Left renal pelvis (tissue), 4 donors: ENCODE results near the gene ENTR1. TPM values are rescaled to one million over a fixed set of nuclear protein-coding genes. Genes with fewer than 3 reads are reported as not detected.

Source experiments
- DNase-seq, 4 donors: peaks; one replicate each; pipeline ENCODE4 v3.0.0-alpha.2; 2013; ENCODE audit warnings: low read depth in 4 of 4, low spot score in 3 of 4
- polyA plus RNA-seq, 4 donors: library from polyadenylated mRNA; unstranded; fragments of 120-200 nt; gene quantifications; one replicate each; pipeline ENCODE4 v1.2.1, GENCODE V29; 2013; ENCODE audit not compliant: insufficient read length in 4 of 4

ENTR1 gene, protein sequence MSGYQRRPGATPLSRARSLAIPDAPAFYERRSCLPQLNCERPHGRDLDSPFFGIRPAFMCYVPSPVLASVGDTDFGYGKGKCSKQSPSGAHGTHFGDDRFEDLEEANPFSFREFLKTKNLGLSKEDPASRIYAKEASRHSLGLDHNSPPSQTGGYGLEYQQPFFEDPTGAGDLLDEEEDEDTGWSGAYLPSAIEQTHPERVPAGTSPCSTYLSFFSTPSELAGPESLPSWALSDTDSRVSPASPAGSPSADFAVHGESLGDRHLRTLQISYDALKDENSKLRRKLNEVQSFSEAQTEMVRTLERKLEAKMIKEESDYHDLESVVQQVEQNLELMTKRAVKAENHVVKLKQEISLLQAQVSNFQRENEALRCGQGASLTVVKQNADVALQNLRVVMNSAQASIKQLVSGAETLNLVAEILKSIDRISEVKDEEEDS
- polyA plus RNA-seq: 10 to 100 TPM; 42.1 to 61.4 (median 46.4) TPM

DNA sequence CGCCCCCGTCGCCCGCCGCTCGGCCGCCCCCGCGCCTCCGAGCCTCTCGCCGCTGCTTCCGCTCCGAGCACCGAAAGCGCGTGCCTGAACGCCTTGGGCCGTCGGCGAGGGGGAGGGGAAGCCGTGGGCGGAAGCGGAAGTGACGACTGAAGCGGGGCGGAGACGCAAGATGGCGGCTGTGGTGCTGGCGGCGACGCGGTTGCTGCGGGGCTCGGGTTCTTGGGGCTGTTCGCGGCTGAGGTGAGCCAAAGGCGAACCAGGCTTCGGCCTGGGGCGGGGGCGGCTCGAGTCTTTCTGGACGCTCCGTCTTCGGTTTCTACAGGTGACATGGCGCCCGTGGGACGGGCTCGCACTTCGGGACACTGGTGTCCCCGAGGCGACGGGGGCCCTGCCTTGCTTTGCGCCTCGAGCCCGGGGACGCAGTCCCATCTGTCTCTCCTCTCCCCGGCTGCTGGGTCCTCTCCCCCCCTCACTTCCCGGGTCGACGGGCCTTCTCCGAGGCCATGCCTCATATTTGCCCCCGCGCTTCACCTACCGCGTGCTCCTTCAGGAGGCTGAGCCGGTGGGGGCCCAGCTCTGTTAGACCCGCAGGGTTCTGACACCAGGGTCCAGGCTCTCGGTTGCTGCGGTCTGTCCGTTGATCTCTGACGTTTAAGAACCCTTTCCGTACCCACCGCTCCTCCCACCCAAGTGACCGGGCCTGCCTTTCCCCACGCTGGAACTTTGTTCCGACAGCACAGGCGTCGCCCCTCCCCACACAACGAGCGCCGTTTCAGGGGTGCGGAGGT lies at the start of gene ENTR1, which contains the start of gene PMPCA:
Gene ENTR1 (minus strand): TSS at position 115 of the 788 bp plus-strand sequence. CDS start 217 bp downstream, outside the sequence.
Gene PMPCA (plus strand): TSS at position 159 of the 788 bp plus-strand sequence. CDS start 11 bp downstream, at position 170.
- DNase-seq: peak; percentile 71 to 83 (median 76)

DNA sequence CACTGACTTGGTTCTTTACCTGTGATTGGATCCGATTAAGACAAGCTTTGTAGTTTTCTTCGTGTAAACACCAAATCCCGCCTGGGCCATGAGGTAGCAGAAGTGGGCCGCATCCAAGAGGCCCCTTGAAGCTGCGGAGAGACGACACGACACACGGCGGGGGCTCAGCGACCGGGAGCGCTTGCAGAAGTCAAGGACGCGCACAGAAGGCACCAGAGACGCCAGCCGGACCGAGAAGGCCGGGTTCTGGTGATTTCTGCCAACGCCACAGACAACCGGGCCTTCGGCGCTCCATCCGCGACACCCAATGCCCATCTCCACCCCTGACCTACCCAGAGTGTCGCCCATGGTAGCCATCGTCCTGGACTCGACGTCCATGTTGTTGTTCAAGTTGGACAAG lies 49.0 kb upstream of the ENTR1 start:
- no peak for DNase-seq

DNA sequence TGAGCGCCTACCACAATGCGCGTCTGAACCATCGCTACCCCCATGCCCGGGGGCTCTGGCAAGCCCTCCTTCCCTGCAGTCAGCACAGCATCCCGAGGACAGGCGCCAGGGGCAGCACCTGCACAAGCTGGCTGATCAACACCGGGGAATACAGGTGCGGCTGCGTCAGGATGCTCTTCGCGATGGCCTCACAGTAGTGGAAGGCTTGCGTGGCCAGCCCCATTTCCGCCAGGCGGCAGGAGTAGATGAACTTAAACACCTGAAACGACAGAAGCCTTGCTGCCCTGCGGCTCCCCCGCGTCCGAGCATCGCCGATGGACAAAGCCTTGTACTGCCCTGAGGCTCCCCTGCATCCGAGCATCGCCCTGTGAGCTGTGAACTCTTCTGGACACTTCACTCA lies 46.9 kb upstream of the ENTR1 start:
- DNase-seq: no peak

DNA sequence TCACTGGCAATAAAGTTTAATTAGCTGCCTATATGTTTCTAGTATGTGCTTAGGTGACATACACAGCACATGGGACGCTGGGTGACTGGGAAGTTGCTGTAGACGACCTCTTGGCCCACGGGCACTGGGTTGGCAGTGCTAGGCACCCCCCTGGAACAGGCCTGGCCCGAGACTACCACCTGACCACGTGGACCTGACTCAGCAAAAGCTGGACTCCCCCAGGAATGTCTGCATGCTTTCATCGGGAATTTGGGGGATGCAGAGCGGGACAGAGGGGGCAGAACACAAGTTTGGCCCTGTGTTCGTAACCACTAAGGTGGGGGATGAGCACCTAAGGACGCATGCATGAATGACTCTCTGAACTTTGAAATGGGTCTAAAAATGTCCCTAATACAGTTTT lies 45.8 kb upstream of the ENTR1 start:
- DNase-seq: no peak

DNA sequence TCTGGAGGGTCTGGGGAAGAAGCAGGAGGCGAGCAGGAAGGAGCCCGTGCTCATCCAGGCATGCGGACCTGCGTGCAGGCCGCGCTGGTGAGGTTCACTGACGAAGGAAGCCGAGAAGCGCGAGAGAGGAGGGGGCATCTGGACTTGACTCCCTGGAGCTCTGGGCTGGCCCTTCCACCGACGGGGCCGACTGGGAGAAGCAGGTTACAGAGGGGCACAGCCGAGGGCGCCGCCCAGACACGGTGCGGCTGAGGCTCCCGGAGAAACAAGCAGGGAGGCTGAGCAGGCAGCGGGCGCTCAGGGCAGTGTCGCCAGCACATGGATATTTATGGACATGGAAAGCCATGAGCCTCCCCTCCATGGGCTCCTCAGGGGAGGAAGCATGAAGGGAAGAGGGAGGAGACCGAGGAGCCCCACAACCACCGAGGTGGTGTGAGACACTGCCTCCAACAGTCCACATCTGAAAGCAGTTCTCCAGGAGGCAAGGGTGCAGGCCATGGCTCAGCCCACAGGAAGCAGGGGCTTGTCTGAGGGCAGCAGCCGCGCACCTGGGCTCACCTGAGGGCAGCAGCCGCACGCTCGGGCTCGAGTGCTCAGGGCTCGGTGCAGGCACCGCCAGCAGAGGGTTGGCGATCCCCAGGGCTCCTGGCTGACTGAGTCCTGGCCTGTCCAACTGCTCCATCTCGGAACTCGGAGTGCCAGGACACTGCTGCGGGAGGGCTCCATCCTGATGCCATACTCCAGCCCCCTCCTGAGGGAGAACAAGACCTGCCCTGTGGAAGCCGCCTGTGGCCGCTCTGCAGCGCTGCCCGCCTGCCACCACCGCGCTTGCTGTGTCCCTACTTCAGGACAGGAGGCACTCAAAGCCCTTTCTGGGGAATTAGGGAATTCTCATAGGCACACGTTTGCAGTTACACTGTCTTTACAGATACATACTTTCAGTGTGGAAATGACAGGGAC lies 44.9 kb upstream of the ENTR1 start:
- DNase-seq: no peak

DNA sequence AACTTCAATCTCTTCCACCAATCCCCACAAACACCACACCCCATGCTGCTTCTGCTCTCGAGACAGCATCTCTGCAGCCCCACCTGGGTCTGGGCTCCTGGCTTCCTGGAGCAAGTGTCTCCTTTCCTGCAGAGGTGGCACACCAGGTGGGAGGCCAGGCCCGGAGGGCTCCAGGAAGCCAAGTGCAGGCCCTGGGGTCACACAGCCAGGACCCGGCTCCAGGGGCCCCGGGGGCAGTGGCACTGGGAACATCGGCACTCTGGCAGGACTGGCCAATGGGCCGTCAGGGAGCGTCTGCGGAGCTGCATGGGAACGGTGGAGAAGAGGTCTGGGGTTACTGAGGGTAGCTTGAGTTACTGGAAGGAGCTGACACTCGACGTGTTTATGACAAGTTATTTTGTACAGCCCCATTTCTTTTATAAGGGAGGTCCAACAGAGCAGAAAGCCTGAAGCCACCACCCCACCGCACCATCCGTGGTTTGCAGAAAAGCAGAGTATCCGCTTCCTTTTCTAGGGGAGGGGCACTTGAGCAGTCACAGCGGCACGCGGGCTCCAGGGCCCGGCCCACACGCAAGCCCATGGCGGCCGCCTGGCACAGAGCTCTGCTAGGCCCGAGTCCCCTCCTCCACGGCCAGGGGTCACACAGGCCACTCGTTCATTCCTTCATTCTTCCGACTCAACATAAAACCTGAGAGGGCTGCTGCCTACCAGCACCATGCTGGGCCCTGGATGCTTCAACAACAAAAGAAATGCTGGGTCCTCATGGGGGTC lies 43.8 kb upstream of the ENTR1 start:
- DNase-seq: no peak

DNA sequence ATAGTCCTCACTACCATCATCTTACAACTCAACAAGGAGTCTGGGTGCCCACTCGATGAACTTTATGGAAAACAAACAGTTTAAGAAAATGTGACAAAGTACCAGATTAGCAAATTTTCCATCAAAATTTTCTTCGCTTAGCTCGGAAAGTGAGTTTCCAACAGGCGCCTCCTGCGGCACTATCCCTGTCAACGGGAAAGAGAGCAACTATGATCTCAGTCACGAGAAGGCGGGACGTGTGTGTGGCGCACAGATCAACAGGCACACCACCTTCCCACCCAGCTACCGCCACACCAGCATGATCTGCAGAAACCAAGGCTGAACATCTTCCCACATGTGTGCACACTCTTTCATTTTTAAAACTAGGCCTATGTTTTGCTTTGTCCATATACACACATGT lies 42.9 kb upstream of the ENTR1 start:
- no peak for DNase-seq

DNA sequence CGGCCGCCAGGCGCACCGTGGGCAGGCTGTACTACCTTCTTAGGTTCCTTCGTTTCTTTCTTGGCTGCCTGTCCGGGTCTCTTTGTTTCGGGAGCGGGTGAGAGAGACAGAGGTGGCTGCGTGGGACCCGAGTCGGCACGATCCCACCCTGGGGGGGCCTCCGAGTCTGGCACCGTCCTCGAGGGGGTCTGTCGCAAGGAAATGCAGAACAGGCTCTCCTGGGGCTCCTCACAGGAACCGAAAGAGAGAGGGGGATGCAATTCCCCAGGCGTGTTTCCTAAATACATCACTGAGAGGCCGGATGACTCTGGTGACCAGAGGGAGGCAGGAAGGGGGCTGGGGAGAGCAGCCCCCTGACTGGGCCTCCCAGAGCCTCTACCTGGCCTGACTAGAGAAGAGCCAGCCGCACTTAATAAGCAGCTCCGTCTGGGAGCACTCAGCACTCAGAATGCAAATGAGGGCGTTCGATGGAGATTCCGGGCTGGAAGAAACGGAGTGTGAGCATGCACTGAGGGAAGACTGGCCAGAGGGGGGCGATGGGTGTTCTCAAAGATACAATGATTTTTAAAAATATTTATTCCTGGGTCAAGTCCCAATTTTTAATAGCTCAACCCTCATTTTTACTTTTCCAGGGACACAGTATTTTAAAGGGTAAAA lies 40.9 kb upstream of the ENTR1 start:
- no peak for DNase-seq

DNA sequence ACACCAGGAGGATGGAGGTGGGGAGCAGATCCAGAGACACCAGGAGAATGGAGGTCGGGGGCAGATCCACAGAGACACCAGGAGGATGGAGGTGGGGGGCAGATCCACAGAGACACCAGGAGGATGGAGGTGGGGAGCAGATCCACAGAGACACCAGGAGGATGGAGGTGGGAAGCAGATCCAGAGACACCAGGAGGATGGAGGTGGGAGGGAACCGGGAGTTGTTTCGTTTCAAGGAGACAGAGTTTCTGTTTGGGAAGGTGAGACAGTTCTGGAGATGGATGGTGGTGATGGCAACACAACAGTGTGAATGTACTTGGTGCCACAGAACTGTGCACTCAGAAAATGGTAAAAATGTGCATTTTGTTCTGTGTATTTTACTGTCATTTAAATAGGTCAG lies 38.2 kb upstream of the ENTR1 start:
- DNase-seq: no peak

DNA sequence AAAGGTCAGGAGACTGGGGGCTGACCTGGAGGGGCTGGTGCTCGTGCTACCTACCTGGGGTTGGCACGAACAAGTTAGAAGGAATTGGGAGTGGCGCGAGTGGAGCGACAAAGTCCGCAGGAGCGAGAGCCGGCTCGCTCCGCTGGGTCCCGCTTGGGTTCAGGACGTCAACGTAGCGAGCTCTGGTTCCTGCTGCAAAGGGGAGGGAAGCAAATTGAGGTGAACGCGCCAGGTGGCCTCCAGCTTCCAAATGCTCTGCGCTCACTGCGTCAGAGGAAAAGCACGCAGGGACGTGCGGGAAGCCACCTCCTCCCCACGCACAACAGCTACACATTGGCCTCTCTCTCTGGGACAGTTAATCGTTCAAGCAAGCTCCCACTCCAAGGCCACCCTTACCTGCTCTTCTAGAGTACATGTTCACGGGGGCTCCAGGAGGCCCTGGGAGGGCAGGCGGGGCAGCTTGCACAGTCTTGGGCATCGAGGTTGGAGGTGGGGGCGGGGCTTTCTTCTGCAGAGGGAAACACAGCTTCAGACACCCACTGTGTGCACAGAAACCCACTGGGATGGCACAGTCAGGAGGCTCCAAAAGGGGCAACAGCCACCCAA lies 36.9 kb upstream of the ENTR1 start:
- DNase-seq: no peak

DNA sequence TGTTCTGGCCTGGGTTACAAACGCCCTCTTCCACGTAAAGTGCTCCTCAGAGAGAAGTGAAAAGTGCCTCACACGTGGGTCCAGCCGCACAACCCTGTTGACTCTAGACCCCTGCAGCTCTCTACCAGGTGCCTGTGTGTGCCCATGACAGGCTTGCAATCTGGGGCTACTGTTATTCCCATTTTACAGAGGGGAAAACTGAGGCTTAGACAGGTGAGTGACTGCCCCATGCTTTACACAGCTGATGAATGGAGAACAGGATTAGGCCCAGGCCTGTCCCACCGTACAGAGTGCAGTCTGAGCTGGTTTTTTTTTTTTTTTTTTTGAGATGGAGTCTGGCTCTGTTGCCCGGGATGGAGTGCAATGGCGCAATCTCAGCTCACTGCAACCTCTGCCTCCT lies 35.4 kb upstream of the ENTR1 start:
- DNase-seq: no peak

DNA sequence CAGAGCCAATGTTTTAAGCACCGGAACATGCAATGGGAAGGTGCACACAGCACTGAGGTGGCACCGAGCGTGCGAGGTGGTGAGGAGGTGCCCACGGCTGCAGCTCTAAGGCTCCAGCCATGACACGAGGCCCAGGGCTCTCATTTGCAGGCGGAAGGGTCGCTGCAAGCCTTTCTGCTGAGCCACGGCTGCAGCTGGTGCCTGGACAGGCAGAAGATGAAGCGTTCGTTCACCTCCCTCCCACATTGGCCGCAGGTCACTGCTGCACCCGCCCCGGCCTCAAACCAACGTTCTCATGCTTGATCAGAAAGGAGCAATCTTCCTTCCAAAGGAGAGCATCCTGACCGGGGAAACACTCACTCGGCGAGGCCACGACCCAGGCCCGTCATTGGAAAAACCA lies 33.7 kb upstream of the ENTR1 start:
- DNase-seq: no peak

DNA sequence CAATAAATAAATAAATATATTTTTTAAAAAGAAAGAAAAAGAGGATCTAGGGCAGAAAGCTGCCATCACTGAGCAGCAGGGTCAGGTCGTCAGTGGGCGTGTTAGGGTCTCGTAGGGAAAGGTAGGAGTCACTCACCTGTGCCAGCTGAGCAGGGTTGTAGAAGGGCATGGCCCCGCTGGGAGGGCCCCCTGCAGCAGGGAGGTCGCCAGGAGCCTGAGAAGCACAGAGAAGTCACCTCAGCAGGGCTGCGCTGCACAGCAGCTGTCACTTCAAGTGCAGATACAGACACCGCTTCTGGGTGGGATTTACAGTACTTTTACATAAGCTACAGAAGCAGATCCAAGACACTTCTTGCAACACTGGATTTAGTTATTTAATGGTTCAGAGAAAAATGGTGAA lies 33.3 kb upstream of the ENTR1 start:
- DNase-seq: no peak

DNA sequence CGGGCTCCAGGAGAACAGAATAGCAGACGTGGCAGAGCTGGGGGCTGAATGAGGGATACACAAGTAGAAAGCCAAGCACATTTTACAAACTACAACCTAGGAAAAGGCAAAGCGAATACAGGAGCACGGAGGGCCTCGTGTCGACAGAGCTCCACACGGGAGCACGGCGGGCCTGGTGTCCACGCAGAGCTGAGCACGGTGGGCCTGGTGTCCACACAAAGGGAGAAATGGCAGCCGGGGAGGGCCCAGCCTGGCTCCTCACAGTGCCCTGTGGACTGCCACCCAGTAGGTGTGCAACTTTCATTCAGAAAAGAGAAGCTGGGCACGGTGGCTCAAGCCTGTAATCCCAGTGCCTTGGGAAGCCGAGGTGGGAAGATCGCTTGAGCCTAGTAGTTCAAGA lies 32.7 kb upstream of the ENTR1 start:
- no peak for DNase-seq

DNA sequence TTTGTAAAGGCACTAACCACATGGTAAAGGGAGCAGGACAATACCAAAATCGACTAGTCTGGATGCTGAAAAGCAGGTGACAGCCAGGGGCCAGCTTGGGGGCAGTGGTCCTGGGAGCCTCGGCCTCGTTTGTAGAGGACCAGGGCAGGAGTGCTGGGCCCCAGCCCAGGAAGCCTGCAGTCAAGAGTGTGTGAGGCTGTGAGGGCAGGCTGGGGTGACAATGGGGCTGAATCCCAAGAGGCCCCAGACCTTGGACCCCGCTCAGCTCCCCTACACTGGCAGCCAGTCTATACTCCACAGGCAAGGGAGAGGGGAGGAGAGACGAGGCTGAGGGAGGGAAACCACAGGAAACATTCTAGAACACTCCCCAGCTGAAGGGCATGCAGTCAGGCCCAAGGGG lies 31.9 kb upstream of the ENTR1 start:
- DNase-seq: no peak

DNA sequence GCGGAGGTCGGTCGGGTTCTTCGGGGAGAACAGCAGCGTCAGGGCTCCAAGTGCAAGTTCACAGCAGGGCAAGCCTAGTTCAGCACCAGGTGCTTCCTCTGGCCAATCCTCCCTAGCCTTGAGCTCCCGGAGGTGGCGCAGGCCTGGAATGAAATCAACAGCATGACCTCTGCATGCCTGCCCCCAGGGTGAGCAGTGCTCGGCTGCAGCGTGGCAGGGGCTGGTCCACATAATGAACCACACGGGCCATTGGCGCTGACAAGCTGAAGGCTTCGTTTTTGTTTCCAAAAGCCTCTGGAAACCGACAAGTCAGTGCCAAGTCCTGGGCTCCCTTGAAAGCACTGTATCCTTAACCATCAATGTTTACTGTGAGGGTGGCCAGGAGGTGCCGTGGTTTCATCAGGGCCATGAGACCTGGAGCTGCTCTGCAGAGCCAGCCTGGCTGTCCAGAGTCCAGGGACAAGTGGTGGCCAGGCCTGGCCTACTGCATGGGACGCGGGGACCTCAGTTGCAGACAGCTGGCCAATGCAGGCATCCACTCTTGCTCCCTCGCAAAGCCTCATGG lies 31.3 kb upstream of the ENTR1 start:
- no peak for DNase-seq

DNA sequence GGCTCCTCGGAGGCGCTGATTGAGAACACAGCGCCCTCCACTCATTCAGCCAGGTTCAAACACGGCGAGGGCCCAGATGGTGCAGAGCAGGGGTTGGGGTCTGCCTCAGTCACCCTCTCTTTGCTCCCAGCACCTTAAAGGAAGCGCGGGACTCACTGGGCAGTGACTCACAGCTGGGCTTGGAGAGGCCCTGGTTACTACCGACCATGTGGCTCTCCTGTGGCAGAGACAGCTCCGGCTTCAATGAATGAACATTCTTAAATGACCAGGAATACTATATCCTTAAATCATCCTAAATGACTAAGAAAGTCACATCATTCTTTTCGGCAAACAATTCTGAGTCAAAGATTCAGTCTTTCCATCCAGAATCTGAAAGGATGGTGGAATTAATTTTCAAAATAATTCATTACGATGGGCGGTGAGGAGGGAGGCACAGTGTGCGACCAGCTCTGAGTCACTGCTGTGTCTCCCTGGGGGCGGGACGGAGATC lies 30.8 kb upstream of the ENTR1 start:
- no peak for DNase-seq
